CD4-positive, alpha-beta T cell treated with Interleukin-2 at 100 ng/mL for 4 hours (primary cell): ENCODE data around the gene MAPKAP1.
"Not testable (repeated sequence)": the region's sequence is repeated elsewhere in the genome, so short reads cannot be mapped to it uniquely, and the experiment has no call there.

Source experiments
- DNase-seq: peaks from one replicate; pipeline ENCODE4 v3.0.0-alpha.2; 2020; ENCODE audit warnings: low spot score

MAPKAP1 gene

GRCh38 chr9:125730168-125730567 lies 23.2 kb upstream of the MAPKAP1 start:
- DNase-seq, result no peak

DNA sequence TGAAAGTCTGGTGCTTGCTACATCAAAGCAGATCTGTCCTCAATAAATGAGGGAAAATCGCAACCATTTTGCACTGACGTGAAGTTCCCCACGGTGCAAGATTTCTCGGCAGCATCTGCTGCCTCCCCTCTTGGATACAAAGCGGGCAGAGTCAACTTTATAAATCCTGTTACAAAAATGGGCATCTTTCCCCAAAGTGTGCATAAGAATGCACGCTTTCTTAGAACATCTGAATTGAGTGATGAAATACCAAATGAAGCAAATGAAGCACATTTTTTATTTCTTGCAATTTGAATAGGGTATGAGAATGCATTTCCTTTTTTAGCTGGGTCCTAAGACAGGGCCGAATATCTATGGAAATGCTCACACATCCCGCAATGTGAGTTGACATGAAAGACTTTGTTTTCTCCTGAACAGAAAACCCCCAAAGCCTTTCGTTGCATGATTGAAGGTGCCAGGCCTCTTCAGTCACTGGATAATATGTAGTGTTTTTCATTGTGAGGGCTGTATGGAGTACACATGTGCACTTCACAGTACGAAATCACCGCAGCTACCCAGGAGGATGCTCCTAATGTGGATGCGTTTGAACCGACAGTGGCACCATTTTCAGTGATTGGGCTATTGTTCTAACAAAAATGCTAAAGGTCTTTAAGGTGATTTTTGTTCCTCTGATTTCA lies 19.6 kb upstream of the MAPKAP1 start:
- no peak for DNase-seq

GRCh38 chr9:125707472-125707804 lies 430 bp upstream of the MAPKAP1 start:
- no peak for DNase-seq

- DNase-seq, result no peak
These were observed 1.1 kb downstream of the MAPKAP1 start for GRCh38 chr9:125705893-125706292.

DNA sequence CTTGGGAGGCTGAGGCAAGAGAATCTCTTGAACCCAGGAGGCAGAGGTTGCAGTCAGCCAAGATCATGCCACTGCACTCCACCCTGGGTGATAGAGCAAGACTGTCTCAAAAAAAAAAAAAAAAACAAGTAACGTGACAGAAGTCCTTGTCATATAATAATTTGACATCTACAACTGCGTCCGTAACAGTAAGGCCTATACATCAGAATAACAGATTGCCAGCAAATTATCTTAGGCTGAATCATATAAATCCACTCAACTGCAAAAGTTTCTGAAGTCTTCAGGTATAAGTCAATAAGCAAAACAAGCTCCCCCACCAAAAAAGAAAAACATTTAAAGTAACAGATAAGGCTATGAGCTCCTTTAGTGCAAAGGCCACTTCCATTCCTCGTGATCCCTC lies 3.3 kb downstream of the MAPKAP1 start:
- DNase-seq, result no peak

DNA sequence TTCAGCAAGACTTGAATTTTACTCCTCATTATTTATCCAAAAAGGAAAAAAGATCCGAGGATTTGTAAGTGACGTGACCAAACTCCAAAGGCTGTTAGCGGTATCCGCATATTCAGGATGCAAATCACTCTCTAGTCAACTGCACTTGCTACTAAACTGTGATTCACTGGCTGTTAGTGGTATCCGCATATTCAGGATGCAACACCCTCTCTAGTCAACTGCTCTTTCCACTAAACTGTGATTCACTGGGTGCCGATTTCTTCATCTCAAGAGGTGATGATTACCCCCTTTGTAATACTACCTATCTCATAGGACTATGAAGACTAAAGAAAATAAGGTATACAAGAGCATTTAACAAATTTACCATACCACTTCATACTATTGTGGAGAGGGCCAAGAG lies 5.7 kb downstream of the MAPKAP1 start:
- DNase-seq, result peak; percentile 10

DNA sequence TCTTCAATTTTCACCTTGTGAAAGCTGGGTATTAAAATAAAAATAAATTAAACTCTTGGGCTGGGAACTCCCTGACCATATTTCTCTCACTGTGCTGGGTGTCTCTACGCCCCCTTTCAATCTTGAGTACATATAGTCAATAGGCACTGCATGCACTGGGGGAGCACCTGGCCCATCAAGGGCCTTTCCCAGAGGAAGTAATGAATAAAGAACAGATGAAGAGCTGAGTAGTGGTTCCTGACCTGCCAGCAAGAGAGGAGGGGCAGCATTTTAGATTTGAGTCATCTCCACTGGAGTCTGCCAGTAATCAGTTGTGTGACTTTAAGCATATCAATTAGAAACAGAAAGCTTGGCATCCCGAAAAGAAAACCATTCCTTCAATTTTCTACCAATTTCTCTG lies 6.2 kb downstream of the MAPKAP1 start:
- DNase-seq, result no peak

- DNase-seq, result no peak
These were observed 7.1 kb downstream of the MAPKAP1 start for GRCh38 chr9:125699870-125700269.

DNA sequence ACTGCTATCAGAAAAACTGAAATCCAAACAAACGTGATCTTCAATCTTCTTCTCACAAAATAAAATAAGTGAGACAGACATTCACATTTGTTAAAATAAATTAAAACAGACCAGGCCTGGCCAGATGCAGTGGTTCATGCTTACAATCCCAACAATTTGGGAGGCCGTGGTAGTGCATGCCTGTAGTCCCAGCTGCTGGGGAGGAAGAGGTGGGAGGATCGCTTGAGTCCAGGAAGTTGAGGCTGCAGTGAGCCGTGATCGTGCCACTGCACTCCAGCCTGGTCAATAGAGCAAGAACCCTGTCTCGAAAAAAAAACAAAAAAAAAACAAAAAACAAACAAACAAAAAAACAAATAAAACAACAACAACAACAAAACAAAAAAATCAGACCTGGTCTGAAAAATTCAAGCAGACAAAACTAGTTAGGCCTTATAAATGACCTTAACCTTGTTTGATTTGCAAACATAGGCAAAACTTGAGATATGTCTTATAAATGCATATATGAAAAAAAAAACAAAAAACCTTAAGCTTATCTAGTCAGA lies 10.8 kb downstream of the MAPKAP1 start:
- no peak for DNase-seq

- DNase-seq, result not testable (repeated sequence)
These were observed 11.5 kb downstream of the MAPKAP1 start for GRCh38 chr9:125695548-125695947.

GRCh38 chr9:125694478-125694877 lies 12.5 kb downstream of the MAPKAP1 start:
- DNase-seq, result no peak

DNA sequence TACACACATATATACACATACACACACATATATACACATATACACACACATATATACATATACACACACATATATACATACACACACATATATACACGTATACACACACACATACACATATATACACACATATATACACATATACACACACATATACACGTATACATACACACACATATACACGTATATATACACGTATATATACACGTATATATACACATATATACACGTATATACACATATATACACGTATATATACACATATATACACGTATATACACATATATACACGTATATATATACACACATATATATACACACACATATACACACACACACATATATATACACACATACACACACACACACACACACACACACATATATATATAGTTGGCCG lies 13.5 kb downstream of the MAPKAP1 start:
- DNase-seq, result not testable (repeated sequence)

DNA sequence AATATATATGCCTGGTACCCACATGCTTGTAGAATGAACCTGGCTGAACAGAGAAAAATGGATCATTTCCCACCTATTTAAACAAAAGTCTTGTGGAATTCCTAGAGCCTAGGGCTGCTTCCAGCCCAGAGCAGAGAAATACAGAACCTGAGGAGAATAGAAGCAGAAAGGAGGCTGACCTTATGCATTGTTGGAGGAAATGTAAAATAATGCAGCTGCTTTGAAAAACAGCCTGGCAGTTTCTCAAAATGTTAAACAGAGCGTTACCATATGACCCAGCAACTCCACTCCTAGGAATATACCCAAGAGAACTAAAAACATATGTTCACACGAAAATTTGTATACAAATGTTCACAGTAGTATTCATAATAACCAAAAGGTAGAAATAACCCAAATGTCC lies 15.1 kb downstream of the MAPKAP1 start:
- no peak for DNase-seq

GRCh38 chr9:125690679-125691078 lies 16.3 kb downstream of the MAPKAP1 start:
- no peak for DNase-seq

DNA sequence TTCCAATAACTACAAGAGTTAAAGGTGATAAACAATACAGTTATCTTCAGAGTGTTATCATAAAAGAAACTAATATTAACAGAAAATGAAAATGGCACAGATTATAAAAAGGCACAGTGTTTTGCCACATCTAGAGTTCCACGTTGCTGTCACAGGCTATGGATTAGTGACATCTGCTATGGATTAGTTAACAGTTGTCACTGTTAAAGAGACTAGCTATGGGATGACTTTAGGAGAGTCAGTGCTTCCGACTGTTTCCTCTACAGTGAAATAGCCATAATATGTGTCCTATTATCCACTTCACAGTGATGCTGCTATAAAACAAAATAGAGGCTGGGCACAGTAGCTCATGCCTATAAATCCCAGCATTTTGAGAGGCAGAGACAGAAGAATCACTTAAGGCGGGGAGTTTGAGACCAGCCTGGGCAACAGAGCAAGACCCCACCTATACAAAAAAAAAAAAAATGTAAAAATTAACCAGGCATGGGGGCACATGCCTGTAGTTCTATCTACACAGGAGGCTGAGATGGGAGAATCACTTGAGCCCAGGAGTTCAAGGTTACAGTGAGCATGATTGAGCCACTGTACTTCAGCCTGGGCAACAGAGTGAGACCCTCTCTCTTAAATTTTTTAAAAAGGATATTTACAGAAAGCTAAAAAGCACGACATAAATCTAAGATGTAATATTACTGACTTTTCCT lies 19.7 kb downstream of the MAPKAP1 start:
- no peak for DNase-seq

DNA sequence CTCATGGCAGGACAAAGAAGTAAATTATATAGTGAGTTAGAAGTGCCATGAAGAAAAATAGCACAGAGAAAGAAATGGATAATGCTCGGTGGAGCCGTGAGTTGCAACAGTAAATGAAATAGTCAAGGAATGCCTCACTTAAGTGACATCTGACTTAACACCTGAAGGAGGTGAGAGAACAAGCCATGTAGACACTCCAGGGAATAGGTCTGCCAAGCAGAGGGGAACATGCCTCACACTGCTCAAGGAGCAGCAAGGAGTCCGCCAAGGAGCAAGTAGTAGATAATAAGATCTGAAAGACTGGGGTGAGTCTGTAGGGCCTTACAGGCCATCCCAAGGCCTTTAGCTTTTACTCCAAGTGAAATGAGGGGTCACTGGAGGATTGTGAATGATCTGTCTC lies 21.8 kb downstream of the MAPKAP1 start:
- DNase-seq, result no peak

GRCh38 chr9:125683486-125683885 lies 23.5 kb downstream of the MAPKAP1 start:
- no peak for DNase-seq

DNA sequence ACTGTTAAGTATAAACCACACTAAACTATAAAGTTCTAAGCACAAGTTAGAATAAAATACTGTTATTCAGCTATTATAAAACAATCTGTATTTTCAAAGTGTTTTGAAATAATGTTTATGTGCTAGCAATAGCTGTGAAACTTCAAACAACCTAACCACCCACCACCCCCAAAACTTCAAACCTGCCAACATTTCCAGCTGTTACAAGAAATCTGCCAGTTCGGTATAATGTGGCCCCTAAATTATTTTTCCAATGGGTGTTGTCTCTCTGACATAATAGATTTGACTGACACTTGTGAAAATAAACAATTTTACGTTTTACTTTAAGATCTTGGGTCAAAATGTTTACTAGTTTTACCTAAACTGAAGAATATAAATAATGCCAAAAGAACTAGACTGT lies 24.7 kb downstream of the MAPKAP1 start:
- no peak for DNase-seq

DNA sequence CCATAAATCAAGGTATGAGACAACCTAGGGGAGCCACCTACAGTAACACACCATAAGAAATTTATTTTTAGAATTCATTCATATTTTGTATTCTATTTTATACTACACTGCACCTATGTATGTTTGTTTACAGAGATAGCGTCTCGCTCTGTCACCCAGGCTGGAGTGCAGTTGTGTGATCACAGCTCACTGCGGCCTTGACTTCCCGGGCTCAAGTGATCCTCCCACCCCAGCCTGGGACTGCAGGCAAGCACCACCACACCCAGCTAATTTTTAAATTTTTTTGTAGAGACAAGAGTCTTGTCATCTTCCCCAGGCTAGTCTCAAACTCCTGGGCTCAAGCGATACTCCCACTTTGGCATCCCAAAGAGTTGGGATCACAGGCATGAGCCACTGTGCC lies 25.4 kb downstream of the MAPKAP1 start:
- DNase-seq, result no peak

DNA sequence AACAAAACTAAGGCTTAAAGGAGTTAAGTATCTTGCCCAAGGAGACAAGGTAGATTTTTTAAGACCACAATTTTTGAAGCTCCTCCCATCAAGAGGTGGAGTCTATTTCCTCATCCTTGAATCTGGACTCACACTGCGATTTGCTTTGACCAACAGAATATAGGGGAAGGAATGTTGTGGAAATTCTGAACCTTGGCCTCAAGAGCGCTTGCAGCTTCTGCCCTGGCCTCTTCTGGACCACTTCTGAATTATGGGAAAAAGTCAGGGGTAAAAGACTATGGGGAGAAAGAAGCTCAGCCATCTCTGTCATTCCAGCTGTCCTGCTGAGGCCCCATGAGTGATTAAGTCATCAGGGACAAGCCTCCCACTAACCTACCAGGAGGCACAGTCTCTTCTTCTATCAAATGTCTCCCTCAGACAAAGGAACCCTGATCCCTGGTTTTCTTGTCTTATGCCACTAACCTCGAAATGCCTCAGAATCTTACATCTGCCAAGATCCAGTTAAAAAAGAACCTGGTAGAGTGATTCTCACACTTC lies 25.9 kb downstream of the MAPKAP1 start:
- no peak for DNase-seq

- no peak for DNase-seq
These were observed 26.6 kb downstream of the MAPKAP1 start for GRCh38 chr9:125680445-125680844.

DNA sequence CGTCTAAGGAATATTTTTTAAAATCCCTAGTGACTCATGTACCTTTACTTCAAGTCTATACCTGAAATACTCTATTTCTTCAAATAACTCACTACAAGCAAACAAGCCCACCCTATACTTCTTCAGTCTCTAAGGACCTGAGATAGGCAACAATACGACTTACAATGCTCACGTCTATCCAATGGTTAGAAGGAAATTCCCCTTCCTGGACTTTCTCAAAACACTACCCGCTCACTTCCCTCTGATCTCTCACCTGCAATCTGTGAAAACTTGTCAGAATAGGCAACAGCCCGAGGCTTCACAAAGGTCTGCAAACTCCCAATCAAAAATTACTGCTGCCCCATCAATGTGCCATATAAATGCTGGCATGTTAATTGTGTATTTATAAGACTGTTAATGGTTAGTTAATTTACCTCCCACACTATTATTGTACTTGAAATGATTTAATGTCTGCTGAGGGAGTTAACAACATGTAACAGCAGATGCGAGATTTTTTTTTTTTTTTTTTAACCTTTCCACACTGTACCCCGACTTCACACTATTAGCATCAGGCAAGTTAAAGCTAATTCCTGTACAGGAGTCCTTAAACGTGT lies 27.3 kb downstream of the MAPKAP1 start:
- DNase-seq, result no peak
